Activated CD8-positive, alpha-beta memory T cell treated with anti-CD3 and anti-CD28 coated beads, Interleukin-2, amount 50 U/mL, for 1 hour (primary cell): Measurements from ENCODE around the gene NEDD4.
"Not testable (repeated sequence)": the region's sequence is repeated elsewhere in the genome, so short reads cannot be mapped to it uniquely, and the experiment has no call there.

Experiments used
- DNase-seq: peaks from one replicate; pipeline ENCODE4 v3.0.0-alpha.2; 2020; ENCODE audit errors: extremely low read depth

NEDD4 gene

GRCh38 chr15:55827204-55827603 is 166.2 kb downstream of the NEDD4 start:
- DNase-seq, result no peak

- DNase-seq, result no peak
Measured at GRCh38 chr15:55824857-55825613, 168.4 kb downstream of the NEDD4 start.

- DNase-seq, result no peak
Measured at GRCh38 chr15:55823699-55824340, 169.6 kb downstream of the NEDD4 start.

GRCh38 chr15:55823191-55823670 is 170.2 kb downstream of the NEDD4 start:
- DNase-seq, result no peak

- DNase-seq, result not testable (repeated sequence)
Measured at GRCh38 chr15:55821740-55822139, 171.7 kb downstream of the NEDD4 start.

- DNase-seq, result no peak
Measured at GRCh38 chr15:55820043-55820442, 173.4 kb downstream of the NEDD4 start.

- no peak for DNase-seq
Measured at GRCh38 chr15:55819397-55820034, 173.9 kb downstream of the NEDD4 start.

GRCh38 chr15:55816017-55816416 is 177.4 kb downstream of the NEDD4 start:
- DNase-seq, result no peak

- no peak for DNase-seq
Measured at GRCh38 chr15:55802600-55803376, 190.6 kb downstream of the NEDD4 start.

GRCh38 chr15:55800216-55800615 is 193.2 kb downstream of the NEDD4 start:
- no peak for DNase-seq

- DNase-seq, result no peak
Measured at GRCh38 chr15:55799291-55800212, 193.9 kb downstream of the NEDD4 start.

- DNase-seq, result no peak
Measured at GRCh38 chr15:55796321-55796965, 197.0 kb downstream of the NEDD4 start.

- DNase-seq, result no peak
Measured at GRCh38 chr15:55795031-55795430, 198.4 kb downstream of the NEDD4 start.

- DNase-seq, result no peak
Measured at GRCh38 chr15:55791551-55792400, 201.6 kb downstream of the NEDD4 start.

- DNase-seq, result no peak
Measured at GRCh38 chr15:55789066-55789660, 204.2 kb downstream of the NEDD4 start.

- DNase-seq, result no peak
Measured at GRCh38 chr15:55786341-55786740, 207.1 kb downstream of the NEDD4 start.

- not testable (repeated sequence) for DNase-seq
Measured at GRCh38 chr15:55785593-55785992, 207.8 kb downstream of the NEDD4 start.

- no peak for DNase-seq
Measured at GRCh38 chr15:55784286-55784685, 209.1 kb downstream of the NEDD4 start.

- no peak for DNase-seq
Measured at GRCh38 chr15:55782901-55783300, 210.5 kb downstream of the NEDD4 start.
